ENCODE results near the gene SOX5. TPM values are rescaled to one million over a fixed set of nuclear protein-coding genes. Genes with fewer than 3 reads are reported as not detected.

Gene SOX5
- total and polyA plus RNA-seq, 2 experiments from 2014 or later: 1.0 to 4.7 TPM

DNA sequence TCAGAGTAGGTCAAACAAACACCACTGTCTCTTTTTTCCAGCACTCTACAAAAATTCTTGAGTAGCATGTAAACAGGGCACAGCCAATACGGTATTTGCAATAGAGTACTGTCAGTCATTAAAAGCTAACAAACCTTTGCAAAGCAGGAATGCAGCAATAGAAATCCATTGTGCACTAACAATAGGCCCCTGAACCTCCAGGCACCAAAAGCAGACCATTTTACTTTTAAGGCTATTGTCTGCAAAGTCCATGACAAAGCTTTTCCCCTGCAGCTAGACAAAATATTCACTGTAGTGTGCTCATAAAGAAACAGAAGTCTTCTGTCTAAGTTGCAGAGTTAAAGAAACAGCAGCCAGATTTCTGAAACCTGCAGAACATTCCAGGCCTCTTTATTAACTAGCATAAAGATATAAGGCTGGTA lies 191.9 kb downstream of the SOX5 start:
- no peaks in the 10 kb centered on the region for H3K9me3 Mint-ChIP-seq
- peaks cover 55% of the 10 kb centered on the region for H3K4me1 ChIP-seq (ENCODE audit: insufficient read depth)
- H3K9me2 ChIP-seq (ENCODE audit: insufficient read depth): no peaks in the 10 kb centered on the region
- DNase-seq (ENCODE audit: low spot score): peak; percentile 80
- peak overlapping the region; percentile 18 for H3K4me2 ChIP-seq
- peak; percentile 84 for ATAC-seq
- H3K4me1 Mint-ChIP-seq: peaks cover 61% of the 10 kb centered on the region
- H3K27me3 ChIP-seq (ENCODE audit: insufficient read depth): no peaks in the 10 kb centered on the region
- H4K20me1 ChIP-seq (replicated peaks; ENCODE audit: insufficient read depth): no peaks in the 10 kb centered on the region
- no peaks in the 10 kb centered on the region for H3K36me3 ChIP-seq (ENCODE audit: insufficient read depth)
- peak overlapping the region; percentile 92 for H3K27ac Mint-ChIP-seq
- H3K79me2 ChIP-seq (replicated peaks; ENCODE audit: insufficient read depth): no peaks in the 10 kb centered on the region
- TF ChIP-seq, protein P1, sequence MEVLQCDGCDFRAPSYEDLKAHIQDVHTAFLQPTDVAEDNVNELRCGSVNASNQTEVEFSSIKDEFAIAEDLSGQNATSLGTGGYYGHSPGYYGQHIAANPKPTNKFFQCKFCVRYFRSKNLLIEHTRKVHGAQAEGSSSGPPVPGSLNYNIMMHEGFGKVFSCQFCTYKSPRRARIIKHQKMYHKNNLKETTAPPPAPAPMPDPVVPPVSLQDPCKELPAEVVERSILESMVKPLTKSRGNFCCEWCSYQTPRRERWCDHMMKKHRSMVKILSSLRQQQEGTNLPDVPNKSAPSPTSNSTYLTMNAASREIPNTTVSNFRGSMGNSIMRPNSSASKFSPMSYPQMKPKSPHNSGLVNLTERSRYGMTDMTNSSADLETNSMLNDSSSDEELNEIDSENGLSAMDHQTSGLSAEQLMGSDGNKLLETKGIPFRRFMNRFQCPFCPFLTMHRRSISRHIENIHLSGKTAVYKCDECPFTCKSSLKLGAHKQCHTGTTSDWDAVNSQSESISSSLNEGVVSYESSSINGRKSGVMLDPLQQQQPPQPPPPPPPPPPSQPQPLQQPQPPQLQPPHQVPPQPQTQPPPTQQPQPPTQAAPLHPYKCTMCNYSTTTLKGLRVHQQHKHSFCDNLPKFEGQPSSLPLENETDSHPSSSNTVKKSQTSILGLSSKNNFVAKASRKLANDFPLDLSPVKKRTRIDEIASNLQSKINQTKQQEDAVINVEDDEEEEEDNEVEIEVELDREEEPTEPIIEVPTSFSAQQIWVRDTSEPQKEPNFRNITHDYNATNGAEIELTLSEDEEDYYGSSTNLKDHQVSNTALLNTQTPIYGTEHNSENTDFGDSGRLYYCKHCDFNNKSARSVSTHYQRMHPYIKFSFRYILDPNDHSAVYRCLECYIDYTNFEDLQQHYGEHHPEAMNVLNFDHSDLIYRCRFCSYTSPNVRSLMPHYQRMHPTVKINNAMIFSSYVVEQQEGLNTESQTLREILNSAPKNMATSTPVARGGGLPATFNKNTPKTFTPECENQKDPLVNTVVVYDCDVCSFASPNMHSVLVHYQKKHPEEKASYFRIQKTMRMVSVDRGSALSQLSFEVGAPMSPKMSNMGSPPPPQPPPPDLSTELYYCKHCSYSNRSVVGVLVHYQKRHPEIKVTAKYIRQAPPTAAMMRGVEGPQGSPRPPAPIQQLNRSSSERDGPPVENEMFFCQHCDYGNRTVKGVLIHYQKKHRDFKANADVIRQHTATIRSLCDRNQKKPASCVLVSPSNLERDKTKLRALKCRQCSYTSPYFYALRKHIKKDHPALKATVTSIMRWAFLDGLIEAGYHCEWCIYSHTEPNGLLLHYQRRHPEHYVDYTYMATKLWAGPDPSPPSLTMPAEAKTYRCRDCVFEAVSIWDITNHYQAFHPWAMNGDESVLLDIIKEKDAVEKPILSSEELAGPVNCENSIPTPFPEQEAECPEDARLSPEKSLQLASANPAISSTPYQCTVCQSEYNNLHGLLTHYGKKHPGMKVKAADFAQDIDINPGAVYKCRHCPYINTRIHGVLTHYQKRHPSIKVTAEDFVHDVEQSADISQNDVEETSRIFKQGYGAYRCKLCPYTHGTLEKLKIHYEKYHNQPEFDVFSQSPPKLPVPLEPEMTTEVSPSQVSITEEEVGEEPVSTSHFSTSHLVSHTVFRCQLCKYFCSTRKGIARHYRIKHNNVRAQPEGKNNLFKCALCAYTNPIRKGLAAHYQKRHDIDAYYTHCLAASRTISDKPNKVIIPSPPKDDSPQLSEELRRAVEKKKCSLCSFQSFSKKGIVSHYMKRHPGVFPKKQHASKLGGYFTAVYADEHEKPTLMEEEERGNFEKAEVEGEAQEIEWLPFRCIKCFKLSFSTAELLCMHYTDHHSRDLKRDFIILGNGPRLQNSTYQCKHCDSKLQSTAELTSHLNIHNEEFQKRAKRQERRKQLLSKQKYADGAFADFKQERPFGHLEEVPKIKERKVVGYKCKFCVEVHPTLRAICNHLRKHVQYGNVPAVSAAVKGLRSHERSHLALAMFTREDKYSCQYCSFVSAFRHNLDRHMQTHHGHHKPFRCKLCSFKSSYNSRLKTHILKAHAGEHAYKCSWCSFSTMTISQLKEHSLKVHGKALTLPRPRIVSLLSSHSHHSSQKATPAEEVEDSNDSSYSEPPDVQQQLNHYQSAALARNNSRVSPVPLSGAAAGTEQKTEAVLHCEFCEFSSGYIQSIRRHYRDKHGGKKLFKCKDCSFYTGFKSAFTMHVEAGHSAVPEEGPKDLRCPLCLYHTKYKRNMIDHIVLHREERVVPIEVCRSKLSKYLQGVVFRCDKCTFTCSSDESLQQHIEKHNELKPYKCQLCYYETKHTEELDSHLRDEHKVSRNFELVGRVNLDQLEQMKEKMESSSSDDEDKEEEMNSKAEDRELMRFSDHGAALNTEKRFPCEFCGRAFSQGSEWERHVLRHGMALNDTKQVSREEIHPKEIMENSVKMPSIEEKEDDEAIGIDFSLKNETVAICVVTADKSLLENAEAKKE (CRISPR knock-in tag; IDR thresholded peaks at IDR 0.05): peak; percentile 58; the same call in 1 of the 2 replicates
- TF ChIP-seq, protein P2, sequence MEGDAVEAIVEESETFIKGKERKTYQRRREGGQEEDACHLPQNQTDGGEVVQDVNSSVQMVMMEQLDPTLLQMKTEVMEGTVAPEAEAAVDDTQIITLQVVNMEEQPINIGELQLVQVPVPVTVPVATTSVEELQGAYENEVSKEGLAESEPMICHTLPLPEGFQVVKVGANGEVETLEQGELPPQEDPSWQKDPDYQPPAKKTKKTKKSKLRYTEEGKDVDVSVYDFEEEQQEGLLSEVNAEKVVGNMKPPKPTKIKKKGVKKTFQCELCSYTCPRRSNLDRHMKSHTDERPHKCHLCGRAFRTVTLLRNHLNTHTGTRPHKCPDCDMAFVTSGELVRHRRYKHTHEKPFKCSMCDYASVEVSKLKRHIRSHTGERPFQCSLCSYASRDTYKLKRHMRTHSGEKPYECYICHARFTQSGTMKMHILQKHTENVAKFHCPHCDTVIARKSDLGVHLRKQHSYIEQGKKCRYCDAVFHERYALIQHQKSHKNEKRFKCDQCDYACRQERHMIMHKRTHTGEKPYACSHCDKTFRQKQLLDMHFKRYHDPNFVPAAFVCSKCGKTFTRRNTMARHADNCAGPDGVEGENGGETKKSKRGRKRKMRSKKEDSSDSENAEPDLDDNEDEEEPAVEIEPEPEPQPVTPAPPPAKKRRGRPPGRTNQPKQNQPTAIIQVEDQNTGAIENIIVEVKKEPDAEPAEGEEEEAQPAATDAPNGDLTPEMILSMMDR (conservative IDR thresholded peaks at IDR 0.05; ENCODE audit: low read depth in 2 of 2): no peak
- TF ChIP-seq JUNB (IDR thresholded peaks at IDR 0.05; ENCODE audit: unreplicated experiment) (no peak), NANOG (IDR thresholded peaks at IDR 0.05; ENCODE audit: borderline replicate concordance) (peak; percentile 79)
- TF ChIP-seq, protein P3, sequence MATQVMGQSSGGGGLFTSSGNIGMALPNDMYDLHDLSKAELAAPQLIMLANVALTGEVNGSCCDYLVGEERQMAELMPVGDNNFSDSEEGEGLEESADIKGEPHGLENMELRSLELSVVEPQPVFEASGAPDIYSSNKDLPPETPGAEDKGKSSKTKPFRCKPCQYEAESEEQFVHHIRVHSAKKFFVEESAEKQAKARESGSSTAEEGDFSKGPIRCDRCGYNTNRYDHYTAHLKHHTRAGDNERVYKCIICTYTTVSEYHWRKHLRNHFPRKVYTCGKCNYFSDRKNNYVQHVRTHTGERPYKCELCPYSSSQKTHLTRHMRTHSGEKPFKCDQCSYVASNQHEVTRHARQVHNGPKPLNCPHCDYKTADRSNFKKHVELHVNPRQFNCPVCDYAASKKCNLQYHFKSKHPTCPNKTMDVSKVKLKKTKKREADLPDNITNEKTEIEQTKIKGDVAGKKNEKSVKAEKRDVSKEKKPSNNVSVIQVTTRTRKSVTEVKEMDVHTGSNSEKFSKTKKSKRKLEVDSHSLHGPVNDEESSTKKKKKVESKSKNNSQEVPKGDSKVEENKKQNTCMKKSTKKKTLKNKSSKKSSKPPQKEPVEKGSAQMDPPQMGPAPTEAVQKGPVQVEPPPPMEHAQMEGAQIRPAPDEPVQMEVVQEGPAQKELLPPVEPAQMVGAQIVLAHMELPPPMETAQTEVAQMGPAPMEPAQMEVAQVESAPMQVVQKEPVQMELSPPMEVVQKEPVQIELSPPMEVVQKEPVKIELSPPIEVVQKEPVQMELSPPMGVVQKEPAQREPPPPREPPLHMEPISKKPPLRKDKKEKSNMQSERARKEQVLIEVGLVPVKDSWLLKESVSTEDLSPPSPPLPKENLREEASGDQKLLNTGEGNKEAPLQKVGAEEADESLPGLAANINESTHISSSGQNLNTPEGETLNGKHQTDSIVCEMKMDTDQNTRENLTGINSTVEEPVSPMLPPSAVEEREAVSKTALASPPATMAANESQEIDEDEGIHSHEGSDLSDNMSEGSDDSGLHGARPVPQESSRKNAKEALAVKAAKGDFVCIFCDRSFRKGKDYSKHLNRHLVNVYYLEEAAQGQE (IDR thresholded peaks at IDR 0.05; ENCODE audit: unreplicated experiment): no peak
- H3F3A ChIP-seq (replicated peaks; ENCODE audit: low read depth): no peaks in the 10 kb centered on the region
- peaks cover 2% of the 10 kb centered on the region for H3K27me3 Mint-ChIP-seq (ENCODE audit: insufficient read depth, low read depth, poor library complexity)
- no peak overlapping the region for H2AFZ ChIP-seq
- H3K4me3 Mint-ChIP-seq: peak overlapping the region; percentile 45; the same call in 1 of the 3 replicates
- no peaks in the 10 kb centered on the region for H3K36me3 Mint-ChIP-seq (ENCODE audit: low read depth)
- no peak overlapping the region for H3K4me3 ChIP-seq
- peak overlapping the region; percentile 70 for H3K27ac ChIP-seq (ENCODE audit: low read depth)
